OCI-LY7 (cell line): Measurements from ENCODE around the gene MED10.

Source experiments
- EZH2phosphoT487 ChIP-seq: fragments of 200-600 bp; sonication (generic); IDR thresholded peaks from 2 replicates; pipeline ENCODE4 v1.6.1; 2018; ENCODE audit warnings: low read depth, borderline replicate concordance, mild to moderate bottlenecking, mixed run types, antibody characterized with exemption, low read length, moderate library complexity, mixed read lengths
- TF ChIP-seq, protein P1 (sequence below): fragments of 200-600 bp; sonication (generic); conservative IDR thresholded peaks from 2 replicates; pipeline ENCODE4 v1.5.1; 2014; ENCODE audit warnings: mild to moderate bottlenecking, antibody characterized with exemption, low read length, moderate library complexity, mixed read lengths

DNA sequence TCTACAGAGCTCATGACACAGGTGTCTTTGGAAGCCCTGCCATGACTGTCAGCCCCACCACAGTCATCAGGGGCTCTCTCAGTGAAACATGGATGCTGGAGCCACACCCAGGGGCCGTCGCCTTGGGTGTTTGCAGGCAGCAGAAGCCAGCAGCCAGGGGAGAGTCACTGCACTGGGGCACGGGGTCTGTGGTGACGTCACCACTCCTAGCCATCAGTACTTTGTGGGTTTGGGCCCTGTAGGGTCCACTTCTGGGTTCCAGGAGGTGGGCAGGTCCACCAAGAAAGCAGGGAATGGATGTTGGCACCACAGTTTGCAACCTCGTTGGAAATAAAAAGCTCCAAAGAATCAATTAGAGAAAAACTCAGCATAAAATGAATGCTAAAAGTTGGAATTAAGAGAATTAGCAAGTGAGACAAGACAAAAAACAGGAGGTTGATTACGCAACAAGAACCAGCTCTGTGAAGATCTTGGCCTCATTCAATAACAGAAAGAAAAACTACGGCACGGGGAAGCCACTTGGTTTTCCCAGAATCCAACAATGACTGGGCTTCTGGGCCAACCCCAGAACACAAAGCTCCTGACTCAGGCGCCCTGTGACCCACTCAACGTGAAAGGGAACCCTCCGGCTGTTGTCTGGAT lies 34.3 kb downstream of the MED10 start:
- TF ChIP-seq, protein P1, sequence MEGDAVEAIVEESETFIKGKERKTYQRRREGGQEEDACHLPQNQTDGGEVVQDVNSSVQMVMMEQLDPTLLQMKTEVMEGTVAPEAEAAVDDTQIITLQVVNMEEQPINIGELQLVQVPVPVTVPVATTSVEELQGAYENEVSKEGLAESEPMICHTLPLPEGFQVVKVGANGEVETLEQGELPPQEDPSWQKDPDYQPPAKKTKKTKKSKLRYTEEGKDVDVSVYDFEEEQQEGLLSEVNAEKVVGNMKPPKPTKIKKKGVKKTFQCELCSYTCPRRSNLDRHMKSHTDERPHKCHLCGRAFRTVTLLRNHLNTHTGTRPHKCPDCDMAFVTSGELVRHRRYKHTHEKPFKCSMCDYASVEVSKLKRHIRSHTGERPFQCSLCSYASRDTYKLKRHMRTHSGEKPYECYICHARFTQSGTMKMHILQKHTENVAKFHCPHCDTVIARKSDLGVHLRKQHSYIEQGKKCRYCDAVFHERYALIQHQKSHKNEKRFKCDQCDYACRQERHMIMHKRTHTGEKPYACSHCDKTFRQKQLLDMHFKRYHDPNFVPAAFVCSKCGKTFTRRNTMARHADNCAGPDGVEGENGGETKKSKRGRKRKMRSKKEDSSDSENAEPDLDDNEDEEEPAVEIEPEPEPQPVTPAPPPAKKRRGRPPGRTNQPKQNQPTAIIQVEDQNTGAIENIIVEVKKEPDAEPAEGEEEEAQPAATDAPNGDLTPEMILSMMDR = no peak
- TF ChIP-seq EZH2phosphoT487 = no peak
